ENCODE results near the gene WDR27.

WDR27 gene

DNA sequence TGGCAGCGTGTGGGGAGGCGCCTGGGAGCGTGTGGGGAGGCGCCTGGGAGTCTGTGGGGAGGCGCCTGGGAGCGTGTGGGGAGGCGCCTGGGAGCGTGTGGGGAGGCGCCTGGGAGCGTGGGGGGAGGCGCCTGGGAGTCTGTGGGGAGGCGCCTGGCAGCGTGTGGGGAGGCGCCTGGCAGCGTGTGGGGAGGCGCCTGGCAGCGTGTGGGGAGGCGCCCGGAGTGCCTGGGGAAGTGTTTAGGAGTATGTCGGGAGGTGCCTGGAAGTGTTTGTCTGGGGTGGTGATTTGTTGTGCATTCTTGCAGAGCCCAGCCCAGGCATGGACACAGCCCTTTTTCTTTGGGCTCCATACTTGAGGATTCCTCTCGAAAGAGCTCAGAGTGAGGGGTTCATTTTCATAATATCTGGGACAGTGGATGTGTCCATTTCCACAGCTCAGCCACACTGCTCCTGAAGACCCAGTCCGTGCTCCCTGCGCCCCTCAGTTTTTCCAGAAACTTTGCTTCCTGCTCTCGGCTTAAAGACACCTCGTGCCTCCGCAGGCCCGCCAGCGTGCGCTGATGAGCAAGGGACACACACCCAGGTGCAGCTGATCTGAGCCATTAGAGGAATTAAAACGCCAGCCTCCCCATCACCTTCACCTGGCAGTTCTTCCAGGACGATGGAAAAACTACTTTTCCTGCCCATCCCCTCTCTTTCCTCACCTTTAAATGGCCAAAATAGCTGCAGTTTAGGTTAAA lies 276.0 kb downstream of the WDR27 start:
- FAIRE-seq, result no peak

DNA sequence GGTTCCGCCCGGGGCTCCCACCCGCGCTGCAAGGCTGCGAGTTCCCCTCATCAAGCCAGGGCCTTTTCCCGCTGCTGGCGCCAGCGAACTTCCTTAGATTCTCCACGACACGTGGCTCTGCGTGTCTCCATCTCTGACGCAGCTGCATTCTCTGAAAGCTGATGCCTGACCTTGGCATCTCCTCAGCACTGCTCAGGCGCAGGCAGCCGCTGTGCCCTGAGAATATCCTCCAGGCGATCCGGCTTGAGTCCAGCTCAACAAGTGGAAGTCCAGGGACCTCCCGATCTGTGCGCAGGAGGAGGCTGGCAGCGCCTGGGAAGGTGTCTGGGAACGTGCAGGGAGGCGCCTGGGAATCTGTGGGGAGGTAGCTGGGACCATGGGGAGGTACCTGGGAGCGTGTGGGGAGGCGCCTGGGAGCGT lies 277.0 kb downstream of the WDR27 start:
- FAIRE-seq, result no peak

DNA sequence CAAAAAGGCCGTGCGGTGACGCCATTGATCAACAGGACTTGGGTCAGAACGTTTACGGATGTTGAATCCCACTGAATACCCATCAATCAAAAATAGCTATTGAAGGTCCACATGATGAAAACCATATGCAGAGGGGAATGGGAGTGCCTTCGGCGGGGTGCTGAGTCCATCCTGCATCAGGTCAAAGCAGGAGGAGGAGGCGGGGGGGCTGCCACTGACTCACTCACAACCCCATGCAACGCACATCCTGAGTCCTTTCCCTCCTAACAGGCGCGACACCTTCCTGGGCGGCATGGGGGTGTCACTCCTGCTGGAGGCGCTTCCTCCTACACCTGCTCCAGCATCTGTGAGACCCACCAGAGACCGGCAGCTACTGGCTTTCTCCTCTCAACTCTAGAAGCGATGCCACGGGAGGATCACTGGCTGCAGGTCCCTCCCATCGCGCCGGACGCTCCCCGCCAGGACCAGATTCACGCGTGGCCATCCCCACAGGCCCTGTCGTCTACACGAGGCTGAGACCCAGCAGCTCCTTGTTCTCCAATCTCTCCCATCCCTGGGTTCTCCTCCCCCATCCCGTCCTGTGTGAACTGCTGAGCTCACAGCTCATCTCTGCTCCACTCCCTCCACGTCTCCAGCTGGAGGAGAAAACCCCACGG lies 277.6 kb downstream of the WDR27 start:
- no peak for FAIRE-seq

DNA sequence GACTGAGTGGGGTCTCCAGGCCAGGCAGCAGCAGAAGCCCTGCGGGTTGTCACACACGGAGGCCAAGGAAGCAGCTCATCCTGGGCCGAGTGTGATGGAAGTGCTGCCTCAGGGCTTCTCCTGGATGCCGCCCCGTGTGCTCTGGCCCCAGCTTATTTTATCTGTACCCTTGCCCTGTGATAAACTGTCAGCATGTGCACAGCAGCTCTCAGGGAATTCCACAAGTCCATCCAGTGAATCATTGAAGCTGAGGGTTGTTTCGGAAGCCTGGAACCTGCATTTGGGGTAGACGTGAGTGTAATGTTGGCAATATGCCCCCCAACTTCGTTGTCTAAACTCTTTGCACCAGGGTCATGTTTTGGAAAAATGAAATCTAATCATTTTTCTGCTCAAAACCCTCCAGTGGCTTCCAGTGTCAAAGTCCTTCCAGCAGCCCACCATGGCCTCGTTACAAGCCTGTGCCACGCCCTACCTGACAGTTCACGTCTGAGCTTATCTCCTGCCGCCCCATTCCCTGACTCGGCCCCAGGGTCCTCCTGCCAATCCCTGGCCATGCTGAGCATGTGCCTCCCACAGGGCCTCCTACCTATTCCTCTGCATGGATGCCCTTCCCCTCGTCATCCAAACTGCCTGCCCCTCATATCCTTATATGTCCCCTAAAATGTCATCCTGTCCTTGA lies 280.1 kb downstream of the WDR27 start:
- no peak for FAIRE-seq

DNA sequence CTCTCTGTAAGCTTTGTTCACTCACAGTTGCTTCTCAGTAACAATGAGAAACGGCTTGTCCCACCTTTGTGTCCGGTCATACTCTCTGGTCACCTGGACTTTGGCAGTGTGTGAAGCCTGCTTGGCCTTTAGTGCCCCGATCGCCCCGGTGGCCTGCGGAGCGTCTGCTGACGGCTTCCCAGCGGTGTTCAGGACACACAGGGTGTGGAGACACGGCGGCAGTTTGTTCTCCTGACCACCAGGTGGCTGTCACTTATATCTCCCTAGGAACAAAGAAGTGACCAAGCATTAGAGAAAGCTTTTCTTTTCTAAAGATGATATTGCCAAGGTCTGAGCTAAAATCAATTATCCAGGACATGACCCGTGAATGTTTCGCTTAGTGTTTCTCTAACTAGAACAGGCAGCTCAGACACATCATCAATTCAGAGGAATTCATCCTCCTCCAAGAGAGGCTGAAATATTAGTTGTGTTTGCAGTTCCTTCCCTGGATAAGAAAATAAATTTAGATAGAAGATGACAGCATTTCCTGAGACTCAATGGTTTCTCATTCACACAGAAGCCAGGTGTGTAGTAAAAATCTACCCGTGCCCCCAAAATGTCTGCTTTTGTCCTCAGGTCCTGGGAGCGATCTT lies 280.8 kb downstream of the WDR27 start:
- no peak for FAIRE-seq

DNA sequence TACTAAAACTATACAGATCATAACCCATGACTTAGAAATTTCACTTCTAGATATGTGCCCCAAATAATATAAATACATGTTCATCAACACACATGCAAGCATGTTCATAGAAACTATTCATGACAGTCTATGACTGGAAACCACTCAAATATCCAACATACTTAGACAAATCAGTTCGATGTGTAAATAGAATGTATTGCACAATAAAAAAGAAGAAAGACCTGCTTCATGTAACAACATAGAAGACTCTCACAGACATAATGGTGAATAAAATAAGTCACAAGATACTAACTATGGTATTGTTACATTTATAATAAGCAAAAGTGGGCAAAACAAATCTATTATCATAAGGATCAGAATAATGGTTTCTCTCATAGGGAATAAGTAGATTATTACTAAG lies 284.7 kb downstream of the WDR27 start:
- no peak for FAIRE-seq

DNA sequence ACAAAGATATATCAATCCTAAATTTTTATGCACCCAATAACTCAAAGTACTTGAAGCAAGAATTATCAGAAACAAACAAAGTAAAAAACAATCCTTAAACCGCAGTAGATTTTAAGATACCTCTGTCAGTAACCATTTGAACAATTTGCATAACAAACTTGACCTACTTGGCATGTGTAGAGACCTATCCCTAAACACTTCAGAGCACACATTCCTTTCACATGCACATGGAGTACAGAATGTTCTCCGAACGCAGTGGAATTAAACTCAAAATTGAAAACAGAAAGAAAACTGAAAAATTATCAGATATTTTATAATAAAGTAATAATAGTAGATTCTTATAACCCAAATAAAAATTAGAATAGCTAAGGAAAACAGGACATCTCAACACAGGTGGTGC lies 285.6 kb downstream of the WDR27 start:
- FAIRE-seq, result no peak

DNA sequence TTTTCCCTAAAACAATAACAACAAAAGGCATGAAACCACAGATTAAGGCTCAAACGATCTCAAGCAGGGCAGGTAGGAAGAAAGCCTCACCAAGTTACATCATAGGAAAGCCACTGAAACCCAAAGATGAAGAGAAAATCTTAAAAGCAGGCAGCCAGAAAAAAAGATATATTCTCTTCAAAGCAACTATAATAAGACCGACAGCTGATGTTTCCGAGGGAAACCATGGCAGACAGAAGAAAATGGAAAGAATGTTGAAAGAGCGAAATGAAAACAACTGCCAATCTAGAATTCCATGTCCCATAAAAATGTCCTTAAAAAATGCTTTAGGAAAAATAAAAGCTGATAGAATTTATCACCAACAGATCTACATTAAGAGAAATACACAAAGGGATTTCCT lies 286.6 kb downstream of the WDR27 start:
- FAIRE-seq, result no peak

DNA sequence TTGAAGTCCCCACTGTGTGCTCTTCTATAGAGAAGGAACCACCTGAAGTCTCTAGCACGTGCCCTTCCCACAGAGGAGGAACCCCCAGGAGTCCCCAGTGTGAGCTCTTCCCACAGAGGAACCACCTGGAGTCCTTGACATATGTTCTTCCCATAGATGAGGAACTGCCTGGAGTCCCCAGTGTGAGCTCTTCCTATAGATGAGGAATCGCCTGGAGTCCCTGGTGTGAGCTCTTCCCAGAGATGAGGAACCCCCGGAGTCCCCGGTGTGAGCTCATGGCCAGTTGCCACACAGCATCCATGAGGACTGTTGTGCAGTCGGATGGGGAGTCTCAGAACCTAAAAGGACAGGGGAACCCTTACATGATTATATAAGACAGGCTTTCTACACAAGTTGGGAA lies 290.1 kb downstream of the WDR27 start:
- FAIRE-seq, result no peak

DNA sequence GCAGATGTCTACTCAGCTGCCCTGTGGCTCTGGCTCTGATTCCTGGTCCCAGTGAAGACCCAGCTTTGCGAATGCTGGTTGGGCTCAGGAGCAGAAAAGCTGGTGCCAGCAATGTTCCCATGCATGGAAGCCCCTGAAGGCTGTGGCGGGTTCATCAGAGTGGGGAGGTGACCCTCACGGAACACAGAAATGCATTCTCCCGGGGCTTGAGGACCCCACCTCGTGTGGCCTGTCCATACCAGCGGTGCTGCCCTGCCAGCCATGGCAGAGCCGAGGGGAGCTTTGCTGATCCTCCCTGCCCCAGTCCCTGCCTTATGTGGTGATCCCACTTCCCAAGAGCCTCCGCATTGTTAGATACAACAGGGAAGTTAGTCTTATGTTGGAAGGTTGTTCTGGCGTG lies 290.5 kb downstream of the WDR27 start:
- FAIRE-seq, result no peak

DNA sequence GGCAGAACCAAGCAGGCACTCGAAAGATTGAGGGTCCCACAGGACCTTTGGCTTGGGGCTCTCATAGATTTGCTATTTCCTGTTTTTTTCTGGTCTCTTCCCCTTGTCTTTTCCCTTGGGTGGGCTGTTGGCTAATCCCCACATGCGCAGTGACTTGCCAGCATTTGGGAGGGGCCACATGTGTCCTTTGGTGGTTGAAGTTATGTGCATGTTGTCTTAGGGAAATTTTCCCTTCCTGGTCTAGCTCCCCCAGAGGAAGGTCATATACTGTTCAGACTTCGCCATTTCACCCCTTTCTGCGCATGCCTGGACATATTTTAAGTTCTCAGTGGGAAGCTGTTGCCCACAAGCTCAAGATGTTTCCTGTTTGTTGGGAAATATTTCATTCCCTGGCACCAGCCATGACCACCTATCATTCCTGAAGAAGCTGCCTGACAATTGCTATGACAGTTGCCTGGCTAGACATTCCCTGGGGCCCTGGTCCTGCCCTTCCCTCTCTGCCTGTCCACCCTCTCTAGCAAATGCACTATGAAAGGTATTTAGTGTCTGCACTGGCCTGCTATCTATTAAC lies 292.0 kb downstream of the WDR27 start:
- FAIRE-seq, result no peak

DNA sequence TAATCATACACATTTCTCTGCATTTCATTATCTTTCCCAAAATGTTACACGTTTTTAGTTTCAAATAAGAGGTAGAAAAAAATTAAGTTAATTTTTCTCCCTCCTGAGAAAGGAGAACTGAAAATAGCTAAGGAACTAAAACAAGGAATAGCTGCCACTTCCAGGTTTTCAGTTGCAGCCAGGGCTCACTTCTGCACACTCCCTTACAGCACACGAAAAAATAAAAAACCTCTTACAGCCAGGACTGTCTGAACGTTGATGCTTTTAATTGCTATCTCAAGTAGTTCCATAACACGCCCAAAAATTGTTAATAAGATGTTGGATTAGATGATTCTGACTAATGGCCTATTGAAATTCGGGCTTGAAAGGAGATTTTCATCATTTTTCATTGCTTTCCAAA lies 294.5 kb downstream of the WDR27 start:
- FAIRE-seq, result no peak
